Osteocyte (in vitro differentiated cells): Measurements from ENCODE around the gene BDH1. TPM values are rescaled to one million over a fixed set of nuclear protein-coding genes. Genes with fewer than 3 reads are reported as not detected.

Experiments
- DNase-seq: peaks from one replicate; pipeline ENCODE4 v3.0.0; 2021; ENCODE audit warnings: mixed read lengths; ENCODE audit not compliant: unreplicated experiment; ENCODE audit errors: extremely low spot score
- H3K27ac Mint-ChIP-seq: one replicate; pipeline ENCODE4 v1.8.0; 2021; ENCODE audit warnings: mild to moderate bottlenecking, mixed read lengths; ENCODE audit not compliant: unreplicated experiment
- H3K27me3 Mint-ChIP-seq: one replicate; pipeline ENCODE4 v1.8.0; 2021; ENCODE audit warnings: mixed read lengths; ENCODE audit not compliant: unreplicated experiment
- H3K36me3 Mint-ChIP-seq: one replicate; pipeline ENCODE4 v1.8.0; 2021; ENCODE audit warnings: mixed read lengths; ENCODE audit not compliant: unreplicated experiment
- H3K4me1 Mint-ChIP-seq: one replicate; pipeline ENCODE4 v1.8.0; 2021; ENCODE audit warnings: mixed read lengths; ENCODE audit not compliant: unreplicated experiment
- H3K4me3 Mint-ChIP-seq: one replicate; pipeline ENCODE4 v1.8.0; 2021; ENCODE audit warnings: mild to moderate bottlenecking, moderate library complexity, mixed read lengths; ENCODE audit not compliant: unreplicated experiment
- H3K9me3 Mint-ChIP-seq: one replicate; pipeline ENCODE4 v1.8.0; 2021; ENCODE audit warnings: mixed read lengths; ENCODE audit not compliant: unreplicated experiment
- total RNA-seq: library from RNA; stranded (reverse); gene quantifications from 2 replicates; pipeline ENCODE4 v1.2.1, GENCODE V29; 2021
- TF ChIP-seq, protein P1 (sequence below): fragments of 200-600 bp; sonication (generic); IDR thresholded peaks from 2 replicates; pipeline ENCODE4 v1.5.0; 2021; ENCODE audit warnings: antibody characterized with exemption, mild to moderate bottlenecking, moderate library complexity

BDH1 gene
- total RNA-seq, 1 donor from 2014 or later, result 12.1 TPM

DNA sequence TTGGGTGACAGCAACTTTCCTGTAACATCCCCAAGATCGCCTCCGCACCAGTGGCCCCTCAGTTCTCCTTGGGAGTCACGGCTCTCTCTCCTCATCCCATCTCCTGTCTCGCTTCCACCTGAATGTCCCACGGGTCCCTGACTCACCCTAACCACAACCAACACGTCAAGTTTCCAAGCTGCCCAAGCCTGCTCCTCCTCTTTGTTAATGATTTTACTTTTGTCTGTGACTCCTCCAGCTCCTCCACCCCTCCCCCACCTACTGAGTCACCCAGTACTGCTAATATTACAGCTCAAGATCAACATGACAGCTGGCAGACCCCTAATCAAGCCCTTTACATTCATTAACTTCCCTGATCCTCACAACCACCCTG, 39.3 kb downstream of the BDH1 start:
- Mint-ChIP-seq H3K4me1 (peaks cover 26% of the 10 kb centered on the region), H3K27ac (peak overlapping the region; percentile 55), H3K27me3 (no peaks in the 10 kb centered on the region), H3K36me3 (no peaks in the 10 kb centered on the region), H3K9me3 (no peaks in the 10 kb centered on the region), H3K4me3 (no peak overlapping the region)
- TF ChIP-seq, protein P1, sequence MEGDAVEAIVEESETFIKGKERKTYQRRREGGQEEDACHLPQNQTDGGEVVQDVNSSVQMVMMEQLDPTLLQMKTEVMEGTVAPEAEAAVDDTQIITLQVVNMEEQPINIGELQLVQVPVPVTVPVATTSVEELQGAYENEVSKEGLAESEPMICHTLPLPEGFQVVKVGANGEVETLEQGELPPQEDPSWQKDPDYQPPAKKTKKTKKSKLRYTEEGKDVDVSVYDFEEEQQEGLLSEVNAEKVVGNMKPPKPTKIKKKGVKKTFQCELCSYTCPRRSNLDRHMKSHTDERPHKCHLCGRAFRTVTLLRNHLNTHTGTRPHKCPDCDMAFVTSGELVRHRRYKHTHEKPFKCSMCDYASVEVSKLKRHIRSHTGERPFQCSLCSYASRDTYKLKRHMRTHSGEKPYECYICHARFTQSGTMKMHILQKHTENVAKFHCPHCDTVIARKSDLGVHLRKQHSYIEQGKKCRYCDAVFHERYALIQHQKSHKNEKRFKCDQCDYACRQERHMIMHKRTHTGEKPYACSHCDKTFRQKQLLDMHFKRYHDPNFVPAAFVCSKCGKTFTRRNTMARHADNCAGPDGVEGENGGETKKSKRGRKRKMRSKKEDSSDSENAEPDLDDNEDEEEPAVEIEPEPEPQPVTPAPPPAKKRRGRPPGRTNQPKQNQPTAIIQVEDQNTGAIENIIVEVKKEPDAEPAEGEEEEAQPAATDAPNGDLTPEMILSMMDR, result no peak
- DNase-seq, result no peak

DNA sequence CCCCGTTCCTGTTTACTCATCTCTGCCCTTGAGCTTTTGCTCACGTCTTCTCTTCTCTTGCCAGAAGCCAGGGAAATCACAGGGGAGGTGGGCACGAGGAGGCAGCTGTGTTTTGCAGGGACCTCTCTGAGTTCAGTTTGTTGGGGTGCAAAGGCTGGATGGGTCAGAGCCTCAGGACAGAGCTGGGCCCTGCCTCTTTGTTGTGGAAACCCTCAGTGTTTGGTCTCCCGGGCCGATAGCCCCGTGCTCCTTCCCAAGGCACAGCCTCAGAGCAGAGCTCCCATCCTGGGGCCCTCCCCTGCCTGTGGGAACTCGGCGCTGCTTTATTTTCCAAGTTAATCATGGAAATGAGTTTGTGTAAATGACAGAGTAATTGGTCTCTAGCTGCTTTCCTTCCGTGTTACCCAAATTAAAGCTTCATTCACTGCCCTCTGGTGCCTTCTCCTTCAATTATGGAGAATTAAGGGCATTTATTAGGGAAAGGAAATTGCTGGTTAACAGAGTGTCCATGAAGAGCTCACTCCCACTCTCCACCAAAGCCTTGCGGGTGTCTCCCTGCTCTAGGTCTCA, 40.9 kb downstream of the BDH1 start:
- no peaks in the 10 kb centered on the region for H3K36me3 Mint-ChIP-seq
- H3K4me3 Mint-ChIP-seq, result no peak overlapping the region
- no peak for DNase-seq
- peaks cover 27% of the 10 kb centered on the region for H3K4me1 Mint-ChIP-seq
- H3K9me3 Mint-ChIP-seq, result no peaks in the 10 kb centered on the region
- H3K27ac Mint-ChIP-seq, result no peak overlapping the region
- TF ChIP-seq, protein P1, result no peak
- no peaks in the 10 kb centered on the region for H3K27me3 Mint-ChIP-seq

DNA sequence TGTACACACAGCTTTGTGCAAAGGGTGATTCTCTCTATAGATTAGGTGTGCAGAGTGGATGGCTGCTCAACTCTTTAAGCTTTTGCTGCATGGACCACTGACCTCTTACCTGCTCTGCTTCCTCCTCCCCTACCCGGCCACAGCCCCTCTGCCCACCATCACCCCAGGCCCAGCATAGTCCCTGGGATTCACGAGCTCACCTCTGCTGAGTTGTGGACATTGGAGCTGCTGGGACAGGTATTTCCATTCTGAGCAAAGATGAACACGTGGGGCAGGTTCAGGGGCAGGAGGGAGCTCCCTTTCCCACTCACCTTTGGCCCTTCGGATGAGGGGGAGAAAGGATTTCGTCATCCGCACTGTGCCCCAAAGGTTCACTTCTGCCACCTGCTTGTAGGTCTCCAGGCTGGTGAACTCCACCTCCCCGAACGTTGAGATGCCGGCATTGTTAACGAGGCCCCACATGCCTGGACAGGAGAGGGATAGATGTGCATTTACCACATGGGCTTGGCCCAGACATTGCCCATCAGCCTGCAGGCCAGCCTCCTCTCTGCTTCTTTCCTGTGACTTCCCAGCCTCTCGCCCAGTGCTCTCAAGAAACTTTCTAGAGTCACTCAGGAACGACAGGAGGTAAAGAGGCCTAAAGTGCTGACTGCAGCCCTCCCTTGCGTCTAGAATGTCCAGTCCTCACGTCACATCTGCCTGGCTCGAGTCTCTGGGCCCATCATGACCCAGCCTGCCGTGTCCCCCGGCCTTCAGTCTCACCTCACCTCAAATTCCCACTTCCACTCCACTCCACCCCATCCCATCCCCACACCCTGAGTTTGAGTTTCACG, 41.6 kb downstream of the BDH1 start:
- DNase-seq, result no peak
- Mint-ChIP-seq H3K4me1 (peaks cover 29% of the 10 kb centered on the region), H3K36me3 (no peaks in the 10 kb centered on the region), H3K27me3 (no peaks in the 10 kb centered on the region), H3K9me3 (no peaks in the 10 kb centered on the region), H3K4me3 (no peak overlapping the region), H3K27ac (no peak overlapping the region)
- TF ChIP-seq, protein P1, result no peak

DNA sequence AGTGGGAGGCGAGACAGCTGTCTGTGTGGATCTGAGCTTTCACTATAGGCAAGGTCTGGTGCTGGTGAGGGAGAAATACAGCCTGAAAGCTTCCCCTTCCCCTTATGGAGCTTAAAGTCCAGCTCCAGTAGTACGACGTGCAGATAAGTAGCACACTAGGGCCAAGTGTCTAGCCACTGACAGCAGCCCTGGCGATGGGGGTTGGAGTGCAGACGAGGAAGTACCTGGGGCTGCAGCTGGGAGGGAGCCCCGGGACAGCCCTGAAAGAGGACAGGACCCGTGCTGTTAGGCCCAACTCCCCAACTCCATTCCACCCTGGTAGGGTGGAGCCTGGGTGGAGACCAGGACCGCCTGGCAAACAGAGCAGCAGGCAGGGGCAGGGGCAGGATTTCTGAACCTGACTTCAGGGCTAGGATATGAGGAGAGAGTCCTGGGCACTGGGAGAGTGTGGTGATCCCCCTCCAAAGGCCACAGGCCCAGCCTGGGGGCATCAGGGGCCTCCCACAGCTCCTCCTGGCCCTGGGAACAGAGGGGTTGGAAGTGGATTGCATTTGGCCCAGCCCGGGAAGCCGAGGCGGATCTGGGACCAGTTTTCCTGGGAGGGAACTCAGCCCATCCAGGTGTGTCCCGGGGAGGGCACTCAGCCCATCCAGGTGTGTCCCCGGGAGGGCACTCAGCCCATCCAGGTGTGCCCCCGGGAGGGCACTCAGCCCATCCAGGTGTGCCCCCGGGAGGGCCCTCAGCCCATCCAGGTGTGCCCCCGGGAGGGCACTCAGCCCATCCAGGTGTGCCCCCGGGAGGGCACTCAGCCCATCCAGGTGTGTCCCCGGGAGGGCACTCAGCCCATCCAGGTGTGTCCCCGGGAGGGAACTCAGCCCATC, 42.8 kb downstream of the BDH1 start:
- Mint-ChIP-seq H3K36me3 (no peaks in the 10 kb centered on the region), H3K9me3 (no peaks in the 10 kb centered on the region), H3K27me3 (no peaks in the 10 kb centered on the region), H3K27ac (no peak overlapping the region), H3K4me1 (peaks cover 27% of the 10 kb centered on the region), H3K4me3 (no peak overlapping the region)
- TF ChIP-seq, protein P1, result no peak
- DNase-seq, result no peak
